IMR-90 (cell line): Measurements from ENCODE around the gene EEF1G.

Experiments used
- CEBPB ChIP-seq: IDR thresholded peaks from 2 replicates; pipeline ENCODE4 v1.6.1; 2012; ENCODE audit warnings: low read depth, low read length, improper control_type of control experiment
- CHD1 ChIP-seq: IDR thresholded peaks from 2 replicates; pipeline ENCODE4 v1.6.1; 2012; ENCODE audit warnings: low read depth, low read length, improper control_type of control experiment
- CTCF ChIP-seq: conservative IDR thresholded peaks from 2 replicates; pipeline ENCODE4 v1.5.1; 2012; ENCODE audit warnings: mild to moderate bottlenecking, low read depth, low read length, improper control_type of control experiment
- ELK1 ChIP-seq: fragments of 150-350 bp; IDR thresholded peaks from 2 replicates; pipeline ENCODE4 v1.6.1; 2016; ENCODE audit warnings: low read depth, mild to moderate bottlenecking, low read length, moderate library complexity, borderline replicate concordance
- FOS ChIP-seq: fragments of 150-350 bp; IDR thresholded peaks from 2 replicates; pipeline ENCODE4 v1.6.1; 2016; ENCODE audit warnings: low read depth, low read length
- MAFK ChIP-seq: IDR thresholded peaks from 2 replicates; pipeline ENCODE4 v1.6.1; 2012; ENCODE audit warnings: low read depth, low read length, improper control_type of control experiment
- MXI1 ChIP-seq: IDR thresholded peaks from 2 replicates; pipeline ENCODE4 v1.6.1; 2012; ENCODE audit warnings: low read depth, mild to moderate bottlenecking, low read length, moderate library complexity, borderline replicate concordance
- POLR2A ChIP-seq: IDR thresholded peaks from 2 replicates; pipeline ENCODE4 v1.6.1; 2012; ENCODE audit warnings: mild to moderate bottlenecking, low read depth, low read length
- RAD21 ChIP-seq: IDR thresholded peaks from 2 replicates; pipeline ENCODE4 v1.6.1; 2012; ENCODE audit warnings: low read length, improper control_type of control experiment
- RCOR1 ChIP-seq: IDR thresholded peaks from 2 replicates; pipeline ENCODE4 v1.6.1; 2012; ENCODE audit warnings: mild to moderate bottlenecking, low read length, improper control_type of control experiment; ENCODE audit not compliant: insufficient replicate concordance
- RFX5 ChIP-seq: IDR thresholded peaks from 2 replicates; pipeline ENCODE4 v1.8.0; 2012; ENCODE audit warnings: low read depth, mild to moderate bottlenecking, low read length, moderate library complexity
- SMC3 ChIP-seq: fragments of 150-350 bp; IDR thresholded peaks from 2 replicates; pipeline ENCODE4 v1.6.1; 2016; ENCODE audit warnings: low read depth, mild to moderate bottlenecking, antibody characterized with exemption, low read length, moderate library complexity
- USF2 ChIP-seq: fragments of 150-350 bp; IDR thresholded peaks from 2 replicates; pipeline ENCODE4 v1.6.1; 2017; ENCODE audit warnings: mild to moderate bottlenecking, antibody characterized with exemption, low read length, low read depth

- no peak for TF ChIP-seq CTCF
- TF ChIP-seq ELK1, result no peak
- TF ChIP-seq POLR2A, result no peak
- TF ChIP-seq SMC3, result no peak
- TF ChIP-seq MAFK, result no peak
- no peak for TF ChIP-seq RAD21
- no peak for TF ChIP-seq RFX5
- no peak for TF ChIP-seq CEBPB
- TF ChIP-seq RCOR1, result no peak
- no peak for TF ChIP-seq FOS
- no peak for TF ChIP-seq CHD1
- no peak for TF ChIP-seq MXI1
- no peak for TF ChIP-seq USF2
These were observed 19.3 kb upstream of the EEF1G start for GRCh38 chr11:62592989-62593421.
